Smooth muscle cell (in vitro differentiated cells): Measurements from ENCODE around the gene PXT1. TPM values are rescaled to one million over a fixed set of nuclear protein-coding genes. Genes with fewer than 3 reads are reported as not detected.

Experiments
- DNase-seq: peaks from one replicate; lab custom pipeline; 2025; ENCODE audit not compliant: unreplicated experiment; lab: John Stamatoyannopoulos, UW
- H2AFZ ChIP-seq: fragments of 200-600 bp; sonication (generic); 2 replicates; pipeline ENCODE4 v1.6.0; 2016; ENCODE audit warnings: antibody characterized with exemption, low read depth, mild to moderate bottlenecking
- H3F3A ChIP-seq: fragments of 200-600 bp; sonication (generic); 2 replicates; pipeline ENCODE4 v1.6.0; 2017; ENCODE audit warnings: antibody characterized with exemption, low read depth
- H3K27ac ChIP-seq: fragments of 200-600 bp; sonication (generic); 2 replicates; pipeline ENCODE4 v1.5.1; 2016; ENCODE audit warnings: low read depth, mild to moderate bottlenecking
- H3K27me3 ChIP-seq: fragments of 200-600 bp; sonication (generic); 2 replicates; pipeline ENCODE4 v1.6.1; 2016; ENCODE audit warnings: low read depth, mild to moderate bottlenecking
- H3K36me3 ChIP-seq: fragments of 200-600 bp; sonication (generic); 2 replicates; pipeline ENCODE4 v1.5.1; 2016; ENCODE audit warnings: low read depth
- H3K4me1 ChIP-seq: fragments of 200-600 bp; sonication (generic); 2 replicates; pipeline ENCODE4 v1.5.1; 2016; ENCODE audit warnings: low read depth
- H3K4me2 ChIP-seq: fragments of 200-600 bp; sonication (generic); 2 replicates; pipeline ENCODE4 v1.6.0; 2016; ENCODE audit warnings: mild to moderate bottlenecking
- H3K4me3 ChIP-seq: fragments of 200-600 bp; sonication (generic); 2 replicates; pipeline ENCODE4 v1.5.1; 2016; ENCODE audit warnings: mild to moderate bottlenecking
- H3K79me2 ChIP-seq: fragments of 200-600 bp; sonication (generic); 2 replicates; pipeline ENCODE4 v1.6.0; 2016; ENCODE audit warnings: low read depth, mild to moderate bottlenecking
- H3K9ac ChIP-seq: fragments of 200-600 bp; sonication (generic); 2 replicates; pipeline ENCODE4 v1.6.0; 2016; ENCODE audit warnings: low read depth
- H3K9me3 ChIP-seq: fragments of 200-600 bp; sonication (generic); replicated peaks from 2 replicates; pipeline ENCODE4 v1.5.1; 2016; ENCODE audit warnings: low read depth
- H4K20me1 ChIP-seq: fragments of 200-600 bp; sonication (generic); 2 replicates; pipeline ENCODE4 v1.6.0; 2016; ENCODE audit warnings: low read depth
- WGBS: methylation state at CpG from one replicate; pipeline ENCODE4 v1.1.7; 2016; ENCODE audit warnings: low lambda C conversion rate; 5-methylcytosine and 5-hydroxymethylcytosine counted together
- polyA plus RNA-seq: library from polyadenylated mRNA; unstranded; fragments of >200 nt; fragmentation: Nextera tagmentation; extraction: Ambion mirVana; gene quantifications from 2 replicates; pipeline ENCODE4 v1.2.1, GENCODE V29; 2016
- total RNA-seq: library from RNA; depleted of rRNA; stranded (reverse); fragments of >200 nt; gene quantifications from 2 replicates; pipeline ENCODE4 v1.2.3, GENCODE V29; 2014
- TF ChIP-seq, protein P1 (sequence below): fragments of 200-600 bp; sonication (generic); IDR thresholded peaks from 2 replicates; pipeline ENCODE4 v1.5.1; 2017; ENCODE audit warnings: borderline replicate concordance, mild to moderate bottlenecking, antibody characterized with exemption; ENCODE audit not compliant: insufficient read depth, poor library complexity, severe bottlenecking

Gene PXT1
- total and polyA plus RNA-seq, 2 experiments from 2014 or later = not detected

DNA sequence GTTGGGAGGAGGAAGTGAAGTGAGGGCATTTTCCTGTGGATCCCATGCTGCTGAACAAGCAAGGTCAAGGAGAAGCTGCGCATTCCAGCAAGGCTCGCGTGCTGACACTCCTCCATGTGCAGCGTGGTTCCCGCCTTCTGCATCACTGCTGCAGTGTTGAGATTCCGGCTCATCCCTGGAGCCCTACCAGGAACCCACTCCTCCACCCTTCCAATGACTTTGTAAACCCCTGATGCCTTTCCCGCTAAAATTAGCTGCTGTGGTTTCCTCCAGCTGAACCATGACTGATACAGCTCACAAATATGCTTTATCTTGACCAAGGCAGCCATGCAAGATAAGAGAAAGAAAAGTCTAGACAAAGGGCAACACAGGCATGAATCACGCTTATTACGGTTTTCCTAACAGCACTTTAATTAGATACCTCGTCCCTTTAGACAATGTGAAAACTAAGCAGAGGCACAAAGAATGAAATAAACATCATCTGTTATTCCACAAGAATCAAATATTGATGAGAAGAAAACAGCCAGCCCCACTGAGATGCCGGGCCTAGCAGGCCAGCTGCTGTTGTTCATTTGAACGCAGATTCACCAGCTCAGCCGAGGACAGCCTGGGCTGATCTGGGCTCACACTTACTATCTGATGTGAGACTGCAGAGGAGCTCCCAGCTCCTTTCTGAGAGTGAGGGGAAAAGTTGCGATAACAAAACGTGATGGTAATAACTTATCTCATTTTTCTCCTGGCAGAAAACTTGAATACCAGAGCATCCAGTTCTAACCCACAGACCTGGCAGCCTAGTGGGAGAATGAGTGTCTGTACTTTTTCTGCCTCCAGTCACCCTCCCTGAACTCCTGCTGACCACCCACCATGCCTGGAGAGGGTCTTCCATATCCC lies 91.7 kb downstream of the PXT1 start:
- Histone ChIP-seq H3F3A (peaks cover 25% of the 10 kb centered on the region), H3K4me3 (no peak overlapping the region), H3K9me3 (no peaks in the 10 kb centered on the region), H3K27me3 (no peaks in the 10 kb centered on the region), H3K27ac (peak overlapping the region; percentile 99), H3K4me2 (peak overlapping the region; percentile 73), H3K79me2 (no peaks in the 10 kb centered on the region), H4K20me1 (no peaks in the 10 kb centered on the region), H2AFZ (no peak overlapping the region), H3K36me3 (no peaks in the 10 kb centered on the region), H3K4me1 (peaks cover 3% of the 10 kb centered on the region), H3K9ac (peak overlapping the region; percentile 96)
- TF ChIP-seq, protein P1, sequence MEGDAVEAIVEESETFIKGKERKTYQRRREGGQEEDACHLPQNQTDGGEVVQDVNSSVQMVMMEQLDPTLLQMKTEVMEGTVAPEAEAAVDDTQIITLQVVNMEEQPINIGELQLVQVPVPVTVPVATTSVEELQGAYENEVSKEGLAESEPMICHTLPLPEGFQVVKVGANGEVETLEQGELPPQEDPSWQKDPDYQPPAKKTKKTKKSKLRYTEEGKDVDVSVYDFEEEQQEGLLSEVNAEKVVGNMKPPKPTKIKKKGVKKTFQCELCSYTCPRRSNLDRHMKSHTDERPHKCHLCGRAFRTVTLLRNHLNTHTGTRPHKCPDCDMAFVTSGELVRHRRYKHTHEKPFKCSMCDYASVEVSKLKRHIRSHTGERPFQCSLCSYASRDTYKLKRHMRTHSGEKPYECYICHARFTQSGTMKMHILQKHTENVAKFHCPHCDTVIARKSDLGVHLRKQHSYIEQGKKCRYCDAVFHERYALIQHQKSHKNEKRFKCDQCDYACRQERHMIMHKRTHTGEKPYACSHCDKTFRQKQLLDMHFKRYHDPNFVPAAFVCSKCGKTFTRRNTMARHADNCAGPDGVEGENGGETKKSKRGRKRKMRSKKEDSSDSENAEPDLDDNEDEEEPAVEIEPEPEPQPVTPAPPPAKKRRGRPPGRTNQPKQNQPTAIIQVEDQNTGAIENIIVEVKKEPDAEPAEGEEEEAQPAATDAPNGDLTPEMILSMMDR = no peak
- 20% methylated on average over 15 of the region's 15 CpGs for WGBS
- peak; percentile 13 for DNase-seq

GRCh38 chr6:36350082-36350481 lies 92.6 kb downstream of the PXT1 start:
- Histone ChIP-seq H3K4me1 (peaks cover 5% of the 10 kb centered on the region), H3K36me3 (no peaks in the 10 kb centered on the region), H3K4me2 (peak overlapping the region; percentile 3), H4K20me1 (no peaks in the 10 kb centered on the region), H3K79me2 (no peaks in the 10 kb centered on the region), H3K27ac (peak overlapping the region; percentile 99), H3K27me3 (no peaks in the 10 kb centered on the region), H3K9ac (peak overlapping the region; percentile 73), H2AFZ (no peak overlapping the region), H3K9me3 (no peaks in the 10 kb centered on the region), H3K4me3 (no peak overlapping the region), H3F3A (peaks cover 25% of the 10 kb centered on the region)
- WGBS = 60% methylated on average over 4 of the region's 4 CpGs
- no peak for DNase-seq
- TF ChIP-seq, protein P1 = no peak

- Histone ChIP-seq H3K9me3 (no peaks in the 10 kb centered on the region), H3K9ac (no peak overlapping the region), H3K4me1 (peaks cover 5% of the 10 kb centered on the region), H3K27me3 (no peaks in the 10 kb centered on the region), H3F3A (peaks cover 25% of the 10 kb centered on the region), H3K4me3 (no peak overlapping the region), H3K4me2 (no peak overlapping the region), H3K36me3 (no peaks in the 10 kb centered on the region), H4K20me1 (no peaks in the 10 kb centered on the region), H3K79me2 (no peaks in the 10 kb centered on the region), H2AFZ (no peak overlapping the region), H3K27ac (peak overlapping the region; percentile 99)
- WGBS = 96% methylated on average over 6 of the region's 6 CpGs
- TF ChIP-seq, protein P1 = no peak
- DNase-seq = no peak
These were observed 93.4 kb downstream of the PXT1 start for GRCh38 chr6:36349240-36349639.
